NCI-H748 (cell line): ENCODE measurements around the gene MRPS9.

Experiments
- DNase-seq: peaks from one replicate; lab custom pipeline; 2025; ENCODE audit not compliant: unreplicated experiment; lab: John Stamatoyannopoulos, UW

The MRPS9 gene

GRCh38 chr2:105117565-105117964 is 79.7 kb downstream of the MRPS9 start:
- DNase-seq = no peak

- DNase-seq = no peak
These were observed 81.1 kb downstream of the MRPS9 start for GRCh38 chr2:105118960-105119359.

- no peak for DNase-seq
These were observed 83.6 kb downstream of the MRPS9 start for GRCh38 chr2:105121434-105121833.

- DNase-seq = peak; percentile 9
These were observed 87.6 kb downstream of the MRPS9 start for GRCh38 chr2:105125428-105125827.

- no peak for DNase-seq
These were observed 88.1 kb downstream of the MRPS9 start for GRCh38 chr2:105125920-105126319.

- DNase-seq = no peak
These were observed 88.5 kb downstream of the MRPS9 start for GRCh38 chr2:105126336-105126735.

GRCh38 chr2:105127289-105127915 is 89.5 kb downstream of the MRPS9 start:
- no peak for DNase-seq

GRCh38 chr2:105129722-105130232 is 91.9 kb downstream of the MRPS9 start:
- DNase-seq = no peak

- DNase-seq = no peak
These were observed 92.7 kb downstream of the MRPS9 start for GRCh38 chr2:105130546-105130945.

- DNase-seq = no peak
These were observed 96.2 kb downstream of the MRPS9 start for GRCh38 chr2:105134081-105134480.

- no peak for DNase-seq
These were observed 97.6 kb downstream of the MRPS9 start for GRCh38 chr2:105135436-105135835.

GRCh38 chr2:105136394-105136793 is 98.5 kb downstream of the MRPS9 start:
- DNase-seq = no peak

GRCh38 chr2:105138643-105139042 is 100.8 kb downstream of the MRPS9 start:
- DNase-seq = no peak

- DNase-seq = no peak
These were observed 101.8 kb downstream of the MRPS9 start for GRCh38 chr2:105139556-105140239.

- no peak for DNase-seq
These were observed 102.3 kb downstream of the MRPS9 start for GRCh38 chr2:105140240-105140568.

- DNase-seq = no peak
These were observed 103.3 kb downstream of the MRPS9 start for GRCh38 chr2:105141099-105141614.

- no peak for DNase-seq
These were observed 104.4 kb downstream of the MRPS9 start for GRCh38 chr2:105142239-105142638.

GRCh38 chr2:105143094-105143466 is 105.2 kb downstream of the MRPS9 start:
- DNase-seq = no peak

- peak; percentile 62 for DNase-seq
These were observed 105.7 kb downstream of the MRPS9 start for GRCh38 chr2:105143467-105144151.

- peak; percentile 27 for DNase-seq
These were observed 106.5 kb downstream of the MRPS9 start for GRCh38 chr2:105144152-105144940.

GRCh38 chr2:105144941-105145300 is 107.1 kb downstream of the MRPS9 start:
- no peak for DNase-seq
